Suppressor macrophage (primary cell): ENCODE measurements around the gene DBET.
"Not testable (repeated sequence)": the region's sequence is repeated elsewhere in the genome, so short reads cannot be mapped to it uniquely, and the experiment has no call there.

Experiments
- DNase-seq, 4 experiments: peaks; one replicate each; pipeline ENCODE4 v3.0.0-alpha.2; 2020 to 2022

Gene DBET

GRCh38 chr4:190049378-190050239 lies 14.7 kb upstream of the DBET start:
- not testable (repeated sequence) for DNase-seq

GRCh38 chr4:190058997-190059396 lies 5.3 kb upstream of the DBET start:
- DNase-seq, result not testable (repeated sequence)

- not testable (repeated sequence) for DNase-seq
These were observed 503 bp downstream of the DBET start for GRCh38 chr4:190064805-190065204.

- not testable (repeated sequence) for DNase-seq
These were observed 4.0 kb downstream of the DBET start for GRCh38 chr4:190068351-190068750.

- not testable (repeated sequence) for DNase-seq
These were observed 28.8 kb downstream of the DBET start for GRCh38 chr4:190093052-190093451.

GRCh38 chr4:190094031-190094430 lies 29.7 kb downstream of the DBET start:
- DNase-seq, result not testable (repeated sequence)

GRCh38 chr4:190095335-190095734 lies 31.0 kb downstream of the DBET start:
- not testable (repeated sequence) for DNase-seq

GRCh38 chr4:190099605-190100004 lies 35.3 kb downstream of the DBET start:
- DNase-seq, result not testable (repeated sequence)

GRCh38 chr4:190101525-190101924 lies 37.2 kb downstream of the DBET start:
- not testable (repeated sequence) for DNase-seq

GRCh38 chr4:190106191-190106590 lies 41.9 kb downstream of the DBET start:
- not testable (repeated sequence) for DNase-seq

GRCh38 chr4:190106611-190107480 lies 42.5 kb downstream of the DBET start:
- DNase-seq, result not testable (repeated sequence)

GRCh38 chr4:190107766-190108485 lies 43.6 kb downstream of the DBET start:
- peak in 1 of 4 experiments; percentile 1 for DNase-seq

GRCh38 chr4:190108756-190109155 lies 44.5 kb downstream of the DBET start:
- not testable (repeated sequence) for DNase-seq

GRCh38 chr4:190109390-190110011 lies 45.2 kb downstream of the DBET start:
- peak in 1 of 4 experiments; percentile 0 for DNase-seq

- not testable (repeated sequence) for DNase-seq
These were observed 45.7 kb downstream of the DBET start for GRCh38 chr4:190110033-190110432.

- peak in 1 of 4 experiments; percentile 8 for DNase-seq
These were observed 46.4 kb downstream of the DBET start for GRCh38 chr4:190110570-190111295.

- not testable (repeated sequence) for DNase-seq
These were observed 48.6 kb downstream of the DBET start for GRCh38 chr4:190112879-190113278.

GRCh38 chr4:190114991-190115390 lies 50.7 kb downstream of the DBET start:
- not testable (repeated sequence) for DNase-seq
